PFSK-1 (cell line): ENCODE results near the gene HDHD2.

Experiments
- POLR2AphosphoS5 ChIP-seq: IDR thresholded peaks from 2 replicates; pipeline ENCODE4 v1.6.1; 2012; ENCODE audit warnings: low read depth, mild to moderate bottlenecking, control low read depth, low read length, moderate library complexity
- REST ChIP-seq, 2 experiments: IDR thresholded peaks; 2 replicates each; pipeline versions ENCODE4 v1.6.1 to v1.8.0; 2011 to 2012; ENCODE audit warnings: low read depth in 2 of 2, low read length in 2 of 2, control low read depth in 1 of 2, inconsistent platforms in 1 of 2, mild to moderate bottlenecking in 1 of 2, moderate library complexity in 1 of 2; ENCODE audit not compliant: insufficient read depth in 1 of 2

DNA sequence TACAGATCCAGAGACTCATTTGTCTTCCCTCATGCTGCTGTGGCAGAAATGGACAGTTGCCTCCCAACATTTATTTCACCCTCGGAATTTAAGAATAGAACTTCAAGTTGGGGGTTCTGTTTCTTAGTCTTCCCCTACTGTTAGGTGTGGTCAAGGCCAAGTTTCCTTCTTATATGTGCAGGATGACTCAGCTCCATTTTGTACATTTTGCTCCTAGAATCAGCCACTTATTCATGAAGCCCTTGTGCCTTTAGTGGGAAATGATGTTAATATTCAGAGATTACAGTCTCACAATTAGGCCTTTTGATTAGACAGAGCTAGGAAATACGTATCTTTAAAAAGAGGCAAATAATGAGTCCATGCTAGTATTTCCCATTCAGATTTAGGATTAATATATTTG is 68.7 kb downstream of the HDHD2 start:
- TF ChIP-seq POLR2AphosphoS5 (no peak), REST (IDR thresholded peaks at IDR 0.05; ENCODE audit: insufficient read depth in 1 of 2, low read depth in 2 of 2, low read length in 2 of 2) (no peak)
